ENCODE data around the gene EML6. TPM values are rescaled to one million over a fixed set of nuclear protein-coding genes. Genes with fewer than 3 reads are reported as not detected.

EML6 gene
- total and polyA plus RNA-seq, 2 donors (not counting 1 experiment from before 2014, with no cell fraction given) = 0.34 to 1.3 TPM

- no peak for DNase-seq (ENCODE audit: low read depth in 2 of 2)
- Histone ChIP-seq H3K79me2 (ENCODE audit: control insufficient read depth, insufficient read depth, low read length) (peaks cover 100% of the 10 kb centered on the region), H3K36me3 (ENCODE audit: control insufficient read depth, insufficient read depth, low read length) (no peaks in the 10 kb centered on the region), H3K9ac (ENCODE audit: insufficient read depth, low read length) (no peak overlapping the region), H4K20me1 (ENCODE audit: control insufficient read depth, extremely low read depth, insufficient read depth, low read length) (peaks cover 37% of the 10 kb centered on the region), H3K4me1 (ENCODE audit: control insufficient read depth, extremely low read depth, insufficient read depth, low read length) (peaks cover 16% of the 10 kb centered on the region), H3K4me3 (replicated peaks in 1 of 4; ENCODE audit: control extremely low read depth in 1 of 4, insufficient read depth in 1 of 4, low read depth in 3 of 4, low read length in 4 of 4) (peak overlapping the region in 1 of 4 experiments; percentile 30), H3K9me3 (ENCODE audit: control insufficient read depth, insufficient read depth, low read depth, low read length) (no peaks in the 10 kb centered on the region), H3K4me2 (ENCODE audit: extremely low read depth, insufficient read depth, low read length) (no peak overlapping the region), H3K27ac (ENCODE audit: insufficient read depth, low read length) (no peak overlapping the region), H2AFZ (ENCODE audit: low read length) (no peak overlapping the region), H3K27me3 (ENCODE audit: control insufficient read depth, insufficient read depth, low read length) (no peaks in the 10 kb centered on the region)
- no peak for TF ChIP-seq EZH2 (IDR thresholded peaks at IDR 0.05; ENCODE audit: low read length, missing control alignments)
- TF ChIP-seq CTCF (conservative IDR thresholded peaks at IDR 0.05 in 1 of 2, IDR thresholded peaks at IDR 0.05 in 1 of 2; ENCODE audit: low read depth in 1 of 2, low read length in 2 of 2) = no peak
Measured at GRCh38 chr2:55013936-55014335, 290.5 kb downstream of the EML6 start.

GRCh38 chr2:55014962-55015939 lies 291.8 kb downstream of the EML6 start:
- TF ChIP-seq CTCF (conservative IDR thresholded peaks at IDR 0.05 in 1 of 2, IDR thresholded peaks at IDR 0.05 in 1 of 2; ENCODE audit: low read depth in 1 of 2, low read length in 2 of 2) (peak; percentile 59 to 64), EZH2 (IDR thresholded peaks at IDR 0.05; ENCODE audit: low read length, missing control alignments) (no peak)
- H3K27ac ChIP-seq (ENCODE audit: insufficient read depth, low read length) = peak overlapping the region; percentile 18
- peak overlapping the region in 1 of 4 experiments; percentile 39 for H3K4me3 ChIP-seq (replicated peaks in 1 of 4; ENCODE audit: control extremely low read depth in 1 of 4, insufficient read depth in 1 of 4, low read depth in 3 of 4, low read length in 4 of 4)

GRCh38 chr2:55017428-55017827 lies 294.0 kb downstream of the EML6 start:
- Histone ChIP-seq H3K36me3 (ENCODE audit: control insufficient read depth, insufficient read depth, low read length) (no peaks in the 10 kb centered on the region), H3K9ac (ENCODE audit: insufficient read depth, low read length) (no peak overlapping the region), H3K27me3 (ENCODE audit: control insufficient read depth, insufficient read depth, low read length) (no peaks in the 10 kb centered on the region), H3K9me3 (ENCODE audit: control insufficient read depth, insufficient read depth, low read depth, low read length) (no peaks in the 10 kb centered on the region), H2AFZ (ENCODE audit: low read length) (no peak overlapping the region), H3K79me2 (ENCODE audit: control insufficient read depth, insufficient read depth, low read length) (peaks cover 100% of the 10 kb centered on the region), H4K20me1 (ENCODE audit: control insufficient read depth, extremely low read depth, insufficient read depth, low read length) (peaks cover 36% of the 10 kb centered on the region), H3K4me3 (replicated peaks in 1 of 4; ENCODE audit: control extremely low read depth in 1 of 4, insufficient read depth in 1 of 4, low read depth in 3 of 4, low read length in 4 of 4) (peak overlapping the region in 1 of 4 experiments; percentile 20), H3K4me2 (ENCODE audit: extremely low read depth, insufficient read depth, low read length) (no peak overlapping the region), H3K4me1 (ENCODE audit: control insufficient read depth, extremely low read depth, insufficient read depth, low read length) (peaks cover 11% of the 10 kb centered on the region), H3K27ac (ENCODE audit: insufficient read depth, low read length) (no peak overlapping the region)
- TF ChIP-seq EZH2 (IDR thresholded peaks at IDR 0.05; ENCODE audit: low read length, missing control alignments) (no peak), CTCF (conservative IDR thresholded peaks at IDR 0.05 in 1 of 2, IDR thresholded peaks at IDR 0.05 in 1 of 2; ENCODE audit: low read depth in 1 of 2, low read length in 2 of 2) (no peak)
- DNase-seq (ENCODE audit: low read depth in 2 of 2) = no peak

More at GRCh38 chr2:55014962-55015939, 291.8 kb downstream of the EML6 start:
- Histone ChIP-seq H3K4me2 (ENCODE audit: extremely low read depth, insufficient read depth, low read length) (peak overlapping the region; percentile 54), H2AFZ (ENCODE audit: low read length) (no peak overlapping the region), H3K27me3 (ENCODE audit: control insufficient read depth, insufficient read depth, low read length) (no peaks in the 10 kb centered on the region), H3K79me2 (ENCODE audit: control insufficient read depth, insufficient read depth, low read length) (peaks cover 100% of the 10 kb centered on the region), H3K9me3 (ENCODE audit: control insufficient read depth, insufficient read depth, low read depth, low read length) (no peaks in the 10 kb centered on the region), H3K36me3 (ENCODE audit: control insufficient read depth, insufficient read depth, low read length) (no peaks in the 10 kb centered on the region), H4K20me1 (ENCODE audit: control insufficient read depth, extremely low read depth, insufficient read depth, low read length) (peaks cover 35% of the 10 kb centered on the region), H3K9ac (ENCODE audit: insufficient read depth, low read length) (no peak overlapping the region), H3K4me1 (ENCODE audit: control insufficient read depth, extremely low read depth, insufficient read depth, low read length) (peaks cover 13% of the 10 kb centered on the region)
- DNase-seq (ENCODE audit: low read depth in 2 of 2) = peak; percentile 70 to 76

Measured in fibroblast of lung (primary cell).